Prostate gland (tissue), 2 donors: ENCODE results near the gene GNPTAB. TPM values are rescaled to one million over a fixed set of nuclear protein-coding genes. Genes with fewer than 3 reads are reported as not detected.
"Not testable (repeated sequence)": the region's sequence is repeated elsewhere in the genome, so short reads cannot be mapped to it uniquely, and the experiment has no call there.

Experiments
- DNase-seq: peaks from one replicate; pipeline ENCODE4 v3.0.0-alpha.2; 2019; ENCODE audit warnings: low spot score
- H3K27ac ChIP-seq, 2 donors: fragments of 200-600 bp; sonication (generic); 2 replicates each; pipeline ENCODE4 v1.5.1; 2017 to 2019
- H3K27me3 ChIP-seq: fragments of 200-600 bp; sonication (generic); replicated peaks from 2 replicates; pipeline ENCODE4 v1.5.1; 2019; ENCODE audit not compliant: insufficient read depth
- H3K36me3 ChIP-seq, 2 donors: fragments of 200-600 bp; sonication (generic); 1 replicate in 1 of 2; 2 replicates in 1 of 2; pipeline versions ENCODE4 v1.5.1 to v1.8.1; 2017 to 2019
- H3K4me1 ChIP-seq: fragments of 200-600 bp; sonication (generic); replicated peaks from 2 replicates; pipeline ENCODE4 v1.5.1; 2019
- H3K4me3 ChIP-seq, 2 donors: fragments of 200-600 bp; sonication (generic); 2 replicates each; pipeline ENCODE4 v1.5.1; 2017 to 2019
- H3K9me3 ChIP-seq: fragments of 200-600 bp; sonication (generic); 2 replicates; pipeline ENCODE4 v1.5.1; 2017
- POLR2A ChIP-seq: fragments of 450-650 bp; IDR thresholded peaks from one replicate; pipeline ENCODE4 v1.6.1; 2016; ENCODE audit warnings: antibody characterized with exemption, mild to moderate bottlenecking
- POLR2AphosphoS5 ChIP-seq: sonication (generic); formaldehyde crosslinking; IDR thresholded peaks from one replicate; pipeline ENCODE4 v1.6.1; 2017; ENCODE audit warnings: antibody characterized with exemption
- WGBS: methylation state at CpG from one replicate; pipeline ENCODE4 v1.1.5; 2018; 5-methylcytosine and 5-hydroxymethylcytosine counted together
- intact Hi-C: fragments of 100-400 bp; cut with DNase I; formaldehyde crosslinking; loops from one replicate; pipeline ENCODE4 v1.14.2; 2022
- total RNA-seq, 2 donors: library from RNA; depleted of rRNA; stranded (reverse); fragments of >200 nt; gene quantifications; one replicate each; pipeline ENCODE4 v1.1.0, GENCODE V29; 2016
- TF ChIP-seq, protein P1 (sequence below), 4 experiments: fragments of 200-600 bp in 2 of 4; fragments of 450-650 bp in 2 of 4; sonication (generic) in 2 of 4; IDR thresholded peaks; 1 replicate in 3 of 4; 2 replicates in 1 of 4; pipeline ENCODE4 v1.5.1; 2016 to 2019; ENCODE audit warnings: antibody characterized with exemption in 4 of 4, mild to moderate bottlenecking in 2 of 4, moderate library complexity in 2 of 4

Gene GNPTAB
- total RNA-seq, 2 donors from 2014 or later, result 49.9 to 52.7 TPM

- intact Hi-C loops, result no loop called here
- no peak overlapping the region for H3K27ac ChIP-seq
- no peak overlapping the region for H3K4me3 ChIP-seq
- H3K27me3 ChIP-seq, result no peaks in the 10 kb centered on the region
- WGBS, result 96% methylated on average over 2 of the region's 2 CpGs
- H3K4me1 ChIP-seq, result no peaks in the 10 kb centered on the region
- H3K36me3 ChIP-seq, result no peaks in the 10 kb centered on the region
- TF ChIP-seq POLR2A (no peak), POLR2AphosphoS5 (no peak)
- TF ChIP-seq, protein P1, sequence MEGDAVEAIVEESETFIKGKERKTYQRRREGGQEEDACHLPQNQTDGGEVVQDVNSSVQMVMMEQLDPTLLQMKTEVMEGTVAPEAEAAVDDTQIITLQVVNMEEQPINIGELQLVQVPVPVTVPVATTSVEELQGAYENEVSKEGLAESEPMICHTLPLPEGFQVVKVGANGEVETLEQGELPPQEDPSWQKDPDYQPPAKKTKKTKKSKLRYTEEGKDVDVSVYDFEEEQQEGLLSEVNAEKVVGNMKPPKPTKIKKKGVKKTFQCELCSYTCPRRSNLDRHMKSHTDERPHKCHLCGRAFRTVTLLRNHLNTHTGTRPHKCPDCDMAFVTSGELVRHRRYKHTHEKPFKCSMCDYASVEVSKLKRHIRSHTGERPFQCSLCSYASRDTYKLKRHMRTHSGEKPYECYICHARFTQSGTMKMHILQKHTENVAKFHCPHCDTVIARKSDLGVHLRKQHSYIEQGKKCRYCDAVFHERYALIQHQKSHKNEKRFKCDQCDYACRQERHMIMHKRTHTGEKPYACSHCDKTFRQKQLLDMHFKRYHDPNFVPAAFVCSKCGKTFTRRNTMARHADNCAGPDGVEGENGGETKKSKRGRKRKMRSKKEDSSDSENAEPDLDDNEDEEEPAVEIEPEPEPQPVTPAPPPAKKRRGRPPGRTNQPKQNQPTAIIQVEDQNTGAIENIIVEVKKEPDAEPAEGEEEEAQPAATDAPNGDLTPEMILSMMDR (IDR thresholded peaks at IDR 0.05), result no peak
- no peaks in the 10 kb centered on the region for H3K9me3 ChIP-seq
- DNase-seq, result no peak
Observed at GRCh38 chr12:101862245-101862644, 31.5 kb upstream of the GNPTAB start.

- H3K36me3 ChIP-seq, intact Hi-C loops, H3K4me1 ChIP-seq, H3K27ac ChIP-seq, H3K27me3 ChIP-seq, H3K9me3 ChIP-seq, H3K4me3 ChIP-seq, DNase-seq: not testable (repeated sequence)
- 96% methylated on average over 2 of the region's 2 CpGs for WGBS
Observed at GRCh38 chr12:101861688-101862087, 30.9 kb upstream of the GNPTAB start.

- Histone ChIP-seq H3K4me1 (no peaks in the 10 kb centered on the region), H3K4me3 (no peak overlapping the region), H3K27me3 (no peaks in the 10 kb centered on the region), H3K27ac (no peak overlapping the region), H3K9me3 (no peaks in the 10 kb centered on the region), H3K36me3 (no peaks in the 10 kb centered on the region)
- no peak for DNase-seq
- intact Hi-C loops, result no loop called here
- TF ChIP-seq, protein P1 (IDR thresholded peaks at IDR 0.05), result no peak
- TF ChIP-seq POLR2A (no peak), POLR2AphosphoS5 (no peak)
Observed at GRCh38 chr12:101859664-101860607, 29.2 kb upstream of the GNPTAB start.

DNA sequence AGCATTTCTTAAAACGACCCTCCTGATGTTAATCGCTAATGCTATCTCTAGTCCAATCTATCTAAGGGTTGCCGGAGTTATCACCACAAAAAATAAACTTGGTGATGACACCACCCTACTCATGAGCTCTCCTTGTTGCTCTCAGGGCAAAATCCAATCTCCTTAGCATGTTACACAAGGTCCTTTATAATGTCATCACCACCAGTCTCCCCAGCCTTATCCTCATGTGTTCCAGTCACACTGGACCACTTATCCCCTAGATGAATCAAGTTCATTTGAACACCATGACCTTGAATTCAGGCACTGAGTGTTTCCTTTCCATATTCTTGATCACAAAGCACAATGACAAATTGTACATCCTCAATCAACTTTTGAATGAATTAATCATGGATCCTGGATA is 27.6 kb upstream of the GNPTAB start:
- intact Hi-C loops, result no loop called here
- Histone ChIP-seq H3K4me1 (no peaks in the 10 kb centered on the region), H3K36me3 (no peaks in the 10 kb centered on the region), H3K9me3 (no peaks in the 10 kb centered on the region), H3K27me3 (no peaks in the 10 kb centered on the region), H3K27ac (no peak overlapping the region), H3K4me3 (no peak overlapping the region)
- DNase-seq, result no peak
- 92% methylated on average over 3 of the region's 3 CpGs for WGBS
- no peak for TF ChIP-seq POLR2AphosphoS5
- TF ChIP-seq, protein P1 (IDR thresholded peaks at IDR 0.05), result no peak
- no peak for TF ChIP-seq POLR2A

- intact Hi-C loops, result no loop called here
- DNase-seq, result no peak
- TF ChIP-seq, protein P1 (IDR thresholded peaks at IDR 0.05), result no peak
- no peak overlapping the region for H3K27ac ChIP-seq
- WGBS, result 50% methylated on average over 1 of the region's 1 CpG
- no peaks in the 10 kb centered on the region for H3K27me3 ChIP-seq
- no peaks in the 10 kb centered on the region for H3K4me1 ChIP-seq
- H3K9me3 ChIP-seq, result no peaks in the 10 kb centered on the region
- H3K4me3 ChIP-seq, result no peak overlapping the region
- no peaks in the 10 kb centered on the region for H3K36me3 ChIP-seq
Observed at GRCh38 chr12:101857043-101857558, 26.3 kb upstream of the GNPTAB start.

- intact Hi-C loops, H3K27ac ChIP-seq, H3K4me3 ChIP-seq, DNase-seq, H3K36me3 ChIP-seq, H3K9me3 ChIP-seq, H3K27me3 ChIP-seq, H3K4me1 ChIP-seq: not testable (repeated sequence)
- WGBS, result 87% methylated on average over 5 of the region's 5 CpGs
Observed at GRCh38 chr12:101856614-101857013, 25.9 kb upstream of the GNPTAB start.
